Mononuclear cell (primary cell): ENCODE measurements around the gene PIGQ. TPM values are rescaled to one million over a fixed set of nuclear protein-coding genes. Genes with fewer than 3 reads are reported as not detected.

Experiments used
- H3K27me3 ChIP-seq: 2 replicates; pipeline ENCODE4 v1.6.0; 2011; ENCODE audit warnings: low read length, control low read depth; ENCODE audit not compliant: insufficient read depth
- H3K4me1 ChIP-seq: 2 replicates; pipeline ENCODE4 v1.5.1; 2011; ENCODE audit warnings: mild to moderate bottlenecking, low read length, control low read depth; ENCODE audit not compliant: insufficient read depth
- H3K4me3 ChIP-seq: 2 replicates; pipeline ENCODE4 v1.5.1; 2011; ENCODE audit warnings: mild to moderate bottlenecking, low read length, moderate library complexity
- H3K9me3 ChIP-seq: 2 replicates; pipeline ENCODE4 v1.5.1; 2011; ENCODE audit warnings: low read depth, mild to moderate bottlenecking, control low read depth, low read length
- total RNA-seq: library from RNA; depleted of rRNA; stranded (reverse); fragments of >200 nt; gene quantifications from one replicate; pipeline ENCODE4 v1.2.3, GENCODE V29; 2012

The PIGQ gene
- total RNA-seq, 1 donor = 8.5 TPM

- peaks cover 3% of the 10 kb centered on the region for H3K27me3 ChIP-seq
- no peaks in the 10 kb centered on the region for H3K4me1 ChIP-seq
- H3K4me3 ChIP-seq = no peak overlapping the region
- no peaks in the 10 kb centered on the region for H3K9me3 ChIP-seq
These were observed 11.3 kb upstream of the PIGQ start for GRCh38 chr16:558298-559020.

- Histone ChIP-seq H3K4me1 (no peaks in the 10 kb centered on the region), H3K27me3 (peaks cover 3% of the 10 kb centered on the region), H3K9me3 (no peaks in the 10 kb centered on the region), H3K4me3 (no peak overlapping the region)
These were observed 10.8 kb upstream of the PIGQ start for GRCh38 chr16:559021-559380.

GRCh38 chr16:559411-560203, 10.2 kb upstream of the PIGQ start:
- Histone ChIP-seq H3K4me3 (no peak overlapping the region), H3K9me3 (no peaks in the 10 kb centered on the region), H3K4me1 (no peaks in the 10 kb centered on the region), H3K27me3 (peaks cover 3% of the 10 kb centered on the region)

- Histone ChIP-seq H3K4me1 (no peaks in the 10 kb centered on the region), H3K4me3 (no peak within 1 kb of the TSS), H3K27me3 (peaks cover 3% of the 10 kb centered on the region), H3K9me3 (no peaks in the 10 kb centered on the region)
These were observed 9.5 kb upstream of the PIGQ start, which contains the start of gene PRR35 for GRCh38 chr16:560204-560700. PRR35 (plus strand) TSS chr16:560394; CDS start chr16:563295, 2,901 bp downstream.

- H3K9me3 ChIP-seq = no peaks in the 10 kb centered on the region
- H3K4me1 ChIP-seq = no peaks in the 10 kb centered on the region
- peaks cover 3% of the 10 kb centered on the region for H3K27me3 ChIP-seq
- no peak overlapping the region for H3K4me3 ChIP-seq
These were observed 8.9 kb upstream of the PIGQ start for GRCh38 chr16:560701-561412.

- Histone ChIP-seq H3K4me3 (no peak overlapping the region), H3K9me3 (no peaks in the 10 kb centered on the region), H3K4me1 (peaks cover 4% of the 10 kb centered on the region), H3K27me3 (peaks cover 3% of the 10 kb centered on the region)
These were observed 8.4 kb upstream of the PIGQ start for GRCh38 chr16:561413-561794.

GRCh38 chr16:561957-562938, 7.5 kb upstream of the PIGQ start:
- H3K27me3 ChIP-seq = peaks cover 3% of the 10 kb centered on the region
- H3K4me3 ChIP-seq = no peak overlapping the region
- H3K4me1 ChIP-seq = peaks cover 12% of the 10 kb centered on the region
- H3K9me3 ChIP-seq = no peaks in the 10 kb centered on the region

GRCh38 chr16:563072-563644, 6.6 kb upstream of the PIGQ start:
- Histone ChIP-seq H3K27me3 (peaks cover 3% of the 10 kb centered on the region), H3K4me3 (no peak overlapping the region), H3K4me1 (peaks cover 21% of the 10 kb centered on the region), H3K9me3 (no peaks in the 10 kb centered on the region)

- H3K9me3 ChIP-seq = no peaks in the 10 kb centered on the region
- no peak overlapping the region for H3K4me3 ChIP-seq
- no peaks in the 10 kb centered on the region for H3K27me3 ChIP-seq
- H3K4me1 ChIP-seq = peaks cover 33% of the 10 kb centered on the region
These were observed 4.9 kb upstream of the PIGQ start for GRCh38 chr16:564690-565418.

GRCh38 chr16:565419-566330, 4.1 kb upstream of the PIGQ start:
- Histone ChIP-seq H3K4me3 (no peak overlapping the region), H3K27me3 (no peaks in the 10 kb centered on the region), H3K9me3 (no peaks in the 10 kb centered on the region), H3K4me1 (peaks cover 38% of the 10 kb centered on the region)

GRCh38 chr16:566475-567372, 3.0 kb upstream of the PIGQ start, which contains the start of gene NHLRC4:
NHLRC4 (plus strand) TSS chr16:567005; CDS start chr16:568048, 1,043 bp downstream.
- H3K4me3 ChIP-seq = no peak within 1 kb of the TSS
- H3K27me3 ChIP-seq = no peaks in the 10 kb centered on the region
- H3K9me3 ChIP-seq = no peaks in the 10 kb centered on the region
- peaks cover 44% of the 10 kb centered on the region for H3K4me1 ChIP-seq
